CD8-positive, alpha-beta memory T cell (primary cell): ENCODE measurements around the gene CAPN14. TPM values are rescaled to one million over a fixed set of nuclear protein-coding genes. Genes with fewer than 3 reads are reported as not detected.

ENCODE experiments used
- CTCF ChIA-PET: fragments of 350-600 bp; sonication (Branson Sonifier 250); formaldehyde crosslinking; loops from one replicate; lab custom pipeline; 2021; ENCODE audit warnings: antibody characterized with exemption; lab: Charles Lee
- POLR2A ChIA-PET: fragments of 350-600 bp; sonication (Branson Sonifier 250); formaldehyde crosslinking; loops from one replicate; lab custom pipeline; 2021; ENCODE audit warnings: antibody characterized with exemption; lab: Charles Lee
- DNase-seq, 5 donors: peaks; one replicate each; pipeline versions ENCODE4 v3.0.0 to v3.0.0-alpha.2; 2020 to 2022; ENCODE audit warnings: mixed read lengths in 1 of 5
- H3K27ac ChIP-seq: one replicate; pipeline ENCODE4 v1.7.0; 2013; ENCODE audit warnings: low read depth, mild to moderate bottlenecking, low read length, moderate library complexity
- H3K27me3 ChIP-seq: 2 replicates; pipeline ENCODE4 v1.7.0; 2013; ENCODE audit warnings: low read length, mild to moderate bottlenecking; ENCODE audit not compliant: insufficient read depth, poor library complexity, severe bottlenecking
- H3K36me3 ChIP-seq: 2 replicates; pipeline ENCODE4 v1.7.0; 2013; ENCODE audit warnings: mild to moderate bottlenecking, low read length, moderate library complexity; ENCODE audit not compliant: insufficient read depth
- H3K4me1 ChIP-seq: 2 replicates; pipeline ENCODE4 v1.7.0; 2013; ENCODE audit warnings: mild to moderate bottlenecking, low read length, moderate library complexity; ENCODE audit not compliant: insufficient read depth
- H3K4me3 ChIP-seq: 2 replicates; pipeline ENCODE4 v1.7.0; 2013; ENCODE audit warnings: mild to moderate bottlenecking, low read length
- H3K9me3 ChIP-seq: 2 replicates; pipeline ENCODE4 v1.7.0; 2013; ENCODE audit warnings: mild to moderate bottlenecking, low read length
- H3K27ac Mint-ChIP-seq, 8 donors: one replicate each; pipeline ENCODE4 v1.8.0; 2020 to 2021; ENCODE audit warnings: mixed read lengths in 8 of 8, mild to moderate bottlenecking in 6 of 8, inconsistent platforms in 3 of 8, moderate library complexity in 3 of 8
- H3K27me3 Mint-ChIP-seq, 2 donors: one replicate each; pipeline ENCODE4 v1.8.0; 2020 to 2021; ENCODE audit warnings: mixed read lengths in 2 of 2, mild to moderate bottlenecking in 1 of 2, moderate library complexity in 1 of 2
- H3K36me3 Mint-ChIP-seq, 3 donors: one replicate each; pipeline ENCODE4 v1.8.0; 2020 to 2021; ENCODE audit warnings: mixed read lengths in 3 of 3, inconsistent platforms in 1 of 3, mild to moderate bottlenecking in 1 of 3
- H3K4me1 Mint-ChIP-seq, 3 donors: one replicate each; pipeline ENCODE4 v1.8.0; 2020 to 2021; ENCODE audit warnings: mixed read lengths in 3 of 3, inconsistent platforms in 1 of 3, mild to moderate bottlenecking in 1 of 3
- H3K4me3 Mint-ChIP-seq, 7 donors: one replicate each; pipeline ENCODE4 v1.8.0; 2020 to 2021; ENCODE audit warnings: mixed read lengths in 7 of 7, mild to moderate bottlenecking in 6 of 7, moderate library complexity in 4 of 7, inconsistent platforms in 2 of 7
- H3K9me3 Mint-ChIP-seq, 5 donors: one replicate each; pipeline ENCODE4 v1.8.0; 2020 to 2022; ENCODE audit warnings: mixed read lengths in 5 of 5, mild to moderate bottlenecking in 3 of 5, moderate library complexity in 2 of 5, inconsistent platforms in 1 of 5
- polyA plus RNA-seq: library from polyadenylated mRNA; unstranded; fragments of 300-500 nt; fragmentation: Illumina TruSeq; gene quantifications from one replicate; pipeline ENCODE4 v1.2.3, GENCODE V29; 2021
- total RNA-seq, 2 experiments: library from RNA; stranded (reverse); gene quantifications; one replicate each; pipeline ENCODE4 v1.2.3, GENCODE V29; 2021

The CAPN14 gene
- total and polyA plus RNA-seq, 3 experiments from 2014 or later: 0.07 to 0.40 (median 0.31) TPM

DNA sequence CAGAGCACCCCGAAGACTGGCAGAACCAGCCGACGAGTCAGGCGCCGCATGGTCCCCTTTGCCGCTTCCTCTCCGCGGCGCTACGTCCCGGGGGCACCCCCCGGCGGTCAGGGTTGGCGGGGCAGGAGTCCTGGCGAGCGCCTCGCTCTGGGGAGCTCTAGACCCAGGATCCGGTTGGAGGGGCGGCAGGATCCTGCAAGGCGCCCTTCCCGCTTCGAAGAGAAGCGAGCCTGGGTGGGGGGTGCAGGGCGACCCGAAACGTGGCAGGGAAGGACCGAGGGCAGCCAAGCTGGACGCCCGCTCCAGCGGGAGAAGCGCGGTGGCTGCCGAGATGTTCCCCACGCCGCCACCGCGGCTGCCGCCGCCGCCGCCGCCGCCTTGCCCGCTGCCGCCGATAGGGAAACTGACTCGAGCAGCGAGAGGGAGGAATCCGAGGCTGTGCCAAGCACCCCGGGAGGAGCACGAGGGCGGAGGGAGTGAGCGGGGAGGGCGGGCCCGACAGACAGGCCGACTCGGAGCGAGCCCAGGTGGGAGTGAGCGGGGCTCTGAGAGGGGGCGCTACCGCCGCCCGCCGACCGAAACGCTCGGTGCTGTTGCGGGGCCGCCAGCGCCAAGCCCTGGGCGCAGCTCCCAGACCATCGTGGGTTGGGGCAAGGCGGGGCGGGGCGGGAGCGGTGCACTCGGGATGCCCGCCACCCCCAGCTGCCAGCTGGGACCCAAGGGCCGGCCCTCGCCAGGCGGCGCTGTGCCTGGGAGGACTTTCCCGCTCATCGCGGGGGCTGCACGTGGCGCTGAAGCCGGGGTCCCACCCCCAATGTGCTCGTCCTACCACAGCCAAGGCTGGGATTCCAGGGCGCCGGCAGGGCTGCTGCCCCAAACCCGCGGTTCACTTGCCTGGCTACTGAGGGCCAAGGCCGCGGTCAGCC is 79.0 kb downstream of the CAPN14 start, which contains the start of gene GALNT14:
Gene GALNT14 (minus strand): TSS at position 404 of the 926 bp plus-strand sequence. CDS start 354 bp downstream, at position 50.
- no peaks in the 10 kb centered on the region for H3K4me1 ChIP-seq
- Mint-ChIP-seq H3K27me3 (peaks cover 40 to 60% of the 10 kb centered on the region in 2 donors), H3K4me3 (peak within 1 kb of the TSS in 6 of 7 donors; percentile 15 to 61 (median 42)), H3K4me1 (peaks cover 7 to 10% (median 9%) of the 10 kb centered on the region in 3 donors), H3K9me3 (no peaks in the 10 kb centered on the region), H3K36me3 (no peaks in the 10 kb centered on the region), H3K27ac (no peak within 1 kb of the TSS)
- CTCF ChIA-PET: no interaction called here
- no peak within 1 kb of the TSS for H3K4me3 ChIP-seq
- H3K27me3 ChIP-seq: peaks cover 26% of the 10 kb centered on the region
- H3K27ac ChIP-seq: no peak within 1 kb of the TSS
- peak in 1 of 5 donors; percentile 9 for DNase-seq
- POLR2A ChIA-PET: no interaction called here
- H3K9me3 ChIP-seq: no peaks in the 10 kb centered on the region
- no peaks in the 10 kb centered on the region for H3K36me3 ChIP-seq

DNA sequence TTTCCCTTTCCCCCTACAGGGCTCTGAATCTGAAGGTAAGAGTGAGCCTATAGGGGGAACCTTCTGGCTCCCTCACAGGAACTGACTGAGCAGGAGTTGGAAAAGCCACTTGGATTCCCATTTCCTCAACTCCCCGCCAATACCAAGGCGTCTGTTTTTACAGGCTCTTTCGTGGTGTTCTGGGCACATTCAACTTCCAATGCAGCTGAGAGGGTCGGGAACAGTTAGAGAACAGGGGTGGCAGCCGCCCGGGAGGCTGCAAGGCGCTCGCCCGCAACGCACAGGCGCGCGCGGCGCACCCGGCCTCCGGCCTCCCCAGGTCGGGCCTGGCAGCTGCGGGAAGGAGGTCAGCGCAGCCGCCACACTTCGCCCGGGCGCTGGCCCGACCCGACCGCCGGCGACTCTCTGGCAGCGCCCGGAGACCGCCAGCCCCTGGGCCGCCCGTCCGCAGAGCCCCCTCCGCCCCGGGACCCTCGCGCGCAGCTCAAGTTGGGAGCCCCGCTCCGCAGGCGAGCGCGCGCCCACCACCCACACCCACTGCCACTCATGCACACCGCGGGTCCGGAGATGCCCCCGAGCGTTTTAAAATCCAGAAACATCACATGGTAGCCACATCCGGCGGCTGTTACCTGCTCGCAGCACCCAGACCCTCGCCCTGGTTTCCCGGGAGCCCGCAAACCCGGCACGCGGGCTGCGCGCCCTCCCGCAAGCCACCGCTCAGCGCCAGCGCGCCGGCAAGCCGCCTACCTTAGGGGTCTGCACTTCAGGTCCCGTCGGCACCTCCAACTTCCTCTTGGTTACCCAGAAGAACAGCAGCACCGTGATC is 79.9 kb downstream of the CAPN14 start:
- H3K36me3 ChIP-seq: no peaks in the 10 kb centered on the region
- POLR2A ChIA-PET: no interaction called here
- H3K27ac ChIP-seq: no peak overlapping the region
- H3K4me3 ChIP-seq: no peak overlapping the region
- no peaks in the 10 kb centered on the region for H3K36me3 Mint-ChIP-seq
- H3K9me3 ChIP-seq: no peaks in the 10 kb centered on the region
- DNase-seq: no peak
- CTCF ChIA-PET: no interaction called here
- H3K27me3 Mint-ChIP-seq: peaks cover 46 to 65% of the 10 kb centered on the region in 2 donors
- peak overlapping the region; percentile 11 to 65 (median 44) for H3K4me3 Mint-ChIP-seq
- no peaks in the 10 kb centered on the region for H3K9me3 Mint-ChIP-seq
- no peaks in the 10 kb centered on the region for H3K4me1 ChIP-seq
- no peak overlapping the region for H3K27ac Mint-ChIP-seq
- peaks cover 26% of the 10 kb centered on the region for H3K27me3 ChIP-seq
- H3K4me1 Mint-ChIP-seq: peaks cover 7 to 10% (median 9%) of the 10 kb centered on the region in 3 donors

DNA sequence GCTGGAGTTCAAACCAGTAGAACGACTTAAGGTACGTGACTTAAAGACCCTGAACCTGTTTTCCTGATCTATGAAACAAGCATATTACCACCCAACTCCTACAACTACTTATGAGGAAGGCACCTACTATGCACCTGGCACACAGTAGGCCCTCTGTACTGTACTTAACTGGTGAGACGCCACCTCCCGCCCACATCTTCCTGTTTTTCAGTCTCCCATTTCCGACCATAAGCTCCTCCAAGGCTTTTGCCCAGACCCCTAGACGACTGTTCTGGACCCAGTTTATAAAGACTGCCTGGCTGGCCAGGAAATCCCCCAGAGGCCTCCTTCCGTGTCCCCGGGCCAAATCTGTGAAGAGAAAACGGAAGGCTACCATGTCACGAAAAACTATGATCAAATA is 80.6 kb downstream of the CAPN14 start:
- Mint-ChIP-seq H3K36me3 (no peaks in the 10 kb centered on the region), H3K9me3 (no peaks in the 10 kb centered on the region), H3K4me3 (peak overlapping the region; percentile 23 to 65 (median 56)), H3K27me3 (peaks cover 45 to 68% of the 10 kb centered on the region in 2 donors), H3K4me1 (peaks cover 7 to 10% (median 9%) of the 10 kb centered on the region in 3 donors), H3K27ac (peak overlapping the region in 1 of 8 donors; percentile 35)
- POLR2A ChIA-PET: no interaction called here
- H3K4me1 ChIP-seq: no peaks in the 10 kb centered on the region
- H3K9me3 ChIP-seq: no peaks in the 10 kb centered on the region
- H3K27me3 ChIP-seq: peaks cover 26% of the 10 kb centered on the region
- no peak overlapping the region for H3K4me3 ChIP-seq
- no peaks in the 10 kb centered on the region for H3K36me3 ChIP-seq
- H3K27ac ChIP-seq: no peak overlapping the region
- CTCF ChIA-PET: no interaction called here
- no peak for DNase-seq

DNA sequence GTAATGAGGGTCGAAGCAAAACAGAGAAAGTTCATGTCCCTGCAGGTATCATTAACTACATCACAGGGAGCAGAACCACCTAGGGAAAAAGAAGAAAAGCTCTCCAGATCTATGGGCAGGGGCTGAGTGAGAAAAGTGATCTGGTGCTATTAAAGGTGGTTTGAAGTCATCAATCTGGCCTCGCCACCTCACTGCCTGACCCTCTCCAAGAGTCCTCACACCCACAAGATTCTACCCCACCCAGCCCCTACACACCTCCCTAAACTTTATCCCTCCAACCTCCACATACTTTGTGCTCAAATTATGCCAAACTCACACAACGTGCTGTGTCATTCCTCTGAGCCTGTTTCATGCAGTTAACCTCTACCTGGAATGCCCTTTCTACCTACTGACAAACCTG is 81.3 kb downstream of the CAPN14 start:
- CTCF ChIA-PET: no interaction called here
- Histone ChIP-seq H3K27ac (no peak overlapping the region), H3K4me1 (no peaks in the 10 kb centered on the region), H3K9me3 (no peaks in the 10 kb centered on the region), H3K4me3 (no peak overlapping the region), H3K36me3 (no peaks in the 10 kb centered on the region), H3K27me3 (peaks cover 24% of the 10 kb centered on the region)
- peak overlapping the region in 1 of 7 donors; percentile 40 for H3K4me3 Mint-ChIP-seq
- no peaks in the 10 kb centered on the region for H3K36me3 Mint-ChIP-seq
- no peak for DNase-seq
- H3K9me3 Mint-ChIP-seq: no peaks in the 10 kb centered on the region
- peaks cover 45 to 70% of the 10 kb centered on the region in 2 donors for H3K27me3 Mint-ChIP-seq
- peaks cover 7 to 10% (median 9%) of the 10 kb centered on the region in 3 donors for H3K4me1 Mint-ChIP-seq
- POLR2A ChIA-PET: no interaction called here
- no peak overlapping the region for H3K27ac Mint-ChIP-seq

DNA sequence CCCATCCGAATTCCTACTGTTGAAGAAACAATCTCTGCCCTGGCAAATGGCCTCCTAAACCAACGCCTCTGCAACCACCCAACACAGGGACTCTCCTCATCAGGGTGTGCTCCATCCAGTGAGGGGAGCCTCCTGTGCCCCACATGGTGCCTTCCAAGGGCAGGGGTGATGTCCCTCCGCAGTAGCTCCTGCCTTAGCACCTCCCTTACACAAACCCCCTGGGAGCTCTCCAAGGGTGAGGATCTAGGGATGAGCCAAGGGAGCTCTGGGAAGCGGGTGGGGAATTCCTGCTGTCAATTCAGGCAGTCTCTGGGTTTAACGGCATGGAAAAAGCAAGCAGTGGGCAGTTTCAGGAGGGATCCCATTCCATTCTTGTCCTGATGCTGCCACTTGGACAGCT is 82.8 kb downstream of the CAPN14 start:
- ChIA-PET POLR2A (no interaction called here), CTCF (interaction anchor here (1.2 kb wide), 1 partner anchor 199 kb away, joined by 3 read pairs; no protein-coding TSS in a partner anchor)
- H3K9me3 Mint-ChIP-seq: no peaks in the 10 kb centered on the region
- Histone ChIP-seq H3K9me3 (no peaks in the 10 kb centered on the region), H3K27ac (no peak overlapping the region), H3K27me3 (peaks cover 24% of the 10 kb centered on the region), H3K4me3 (no peak overlapping the region), H3K36me3 (no peaks in the 10 kb centered on the region), H3K4me1 (no peaks in the 10 kb centered on the region)
- no peak overlapping the region for H3K4me3 Mint-ChIP-seq
- H3K27ac Mint-ChIP-seq: no peak overlapping the region
- H3K4me1 Mint-ChIP-seq: peaks cover 7 to 10% (median 9%) of the 10 kb centered on the region in 3 donors
- H3K36me3 Mint-ChIP-seq: no peaks in the 10 kb centered on the region
- no peak for DNase-seq
- peaks cover 48 to 67% of the 10 kb centered on the region in 2 donors for H3K27me3 Mint-ChIP-seq

DNA sequence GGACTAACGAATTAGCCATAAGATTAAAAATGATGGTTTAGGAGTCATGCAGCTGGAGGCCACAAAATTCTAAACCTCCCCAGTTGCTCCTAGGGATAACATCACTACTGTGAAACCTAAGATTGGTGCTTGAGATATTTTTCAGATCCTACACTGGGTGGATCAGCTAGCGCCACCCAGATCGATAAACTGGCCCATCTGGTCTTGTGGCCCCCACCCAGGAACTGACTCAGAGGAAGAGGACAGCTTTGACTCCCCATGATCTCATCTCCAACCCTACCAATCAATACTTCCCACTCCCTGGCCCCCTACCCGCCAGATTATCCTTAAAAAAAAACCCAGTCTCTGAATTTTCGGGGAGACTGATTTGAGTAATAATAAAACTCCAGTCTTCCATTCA is 84.5 kb downstream of the CAPN14 start:
- DNase-seq: no peak
- Histone ChIP-seq H3K27me3 (peaks cover 24% of the 10 kb centered on the region), H3K27ac (no peak overlapping the region), H3K4me1 (no peaks in the 10 kb centered on the region), H3K36me3 (no peaks in the 10 kb centered on the region), H3K4me3 (no peak overlapping the region), H3K9me3 (no peaks in the 10 kb centered on the region)
- Mint-ChIP-seq H3K27me3 (peaks cover 42 to 71% of the 10 kb centered on the region in 2 donors), H3K27ac (no peak overlapping the region), H3K36me3 (no peaks in the 10 kb centered on the region), H3K4me1 (peaks cover 7 to 10% (median 9%) of the 10 kb centered on the region in 3 donors), H3K4me3 (no peak overlapping the region), H3K9me3 (no peaks in the 10 kb centered on the region)
- POLR2A ChIA-PET: no interaction called here
- CTCF ChIA-PET: no interaction called here

DNA sequence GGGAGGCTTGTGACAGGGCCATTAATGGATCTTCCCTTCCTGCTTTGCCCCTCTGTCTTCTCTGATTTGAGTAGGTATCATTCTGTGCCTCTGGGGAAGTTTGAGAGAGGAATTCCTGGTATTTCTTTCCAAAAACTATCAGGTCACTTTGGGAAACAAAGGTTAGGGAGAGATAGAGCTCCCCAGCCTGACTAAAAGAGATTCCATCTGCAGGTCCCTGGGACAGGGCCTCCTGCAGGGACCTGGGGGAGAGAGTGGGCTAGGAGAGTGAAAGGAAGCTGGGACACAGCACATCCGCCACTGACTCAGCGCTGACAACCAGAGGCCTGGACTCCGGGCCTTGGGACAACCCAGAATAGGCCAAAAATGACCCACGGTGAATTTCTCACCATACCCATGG is 85.4 kb downstream of the CAPN14 start:
- H3K27me3 Mint-ChIP-seq: peaks cover 39 to 71% of the 10 kb centered on the region in 2 donors

More for the DNA sequence above, 85.4 kb downstream of the CAPN14 start:
- Mint-ChIP-seq H3K36me3 (no peaks in the 10 kb centered on the region), H3K9me3 (no peaks in the 10 kb centered on the region), H3K4me3 (no peak overlapping the region), H3K27ac (no peak overlapping the region), H3K4me1 (peaks cover 3 to 6% (median 5%) of the 10 kb centered on the region in 3 donors)
- H3K4me1 ChIP-seq: no peaks in the 10 kb centered on the region
- no peaks in the 10 kb centered on the region for H3K36me3 ChIP-seq
- POLR2A ChIA-PET: no interaction called here
- H3K9me3 ChIP-seq: no peaks in the 10 kb centered on the region
- peaks cover 20% of the 10 kb centered on the region for H3K27me3 ChIP-seq
- no peak overlapping the region for H3K27ac ChIP-seq
- DNase-seq: no peak
- no peak overlapping the region for H3K4me3 ChIP-seq
- CTCF ChIA-PET: no interaction called here
